PC-9 (cell line): ENCODE results near the gene GTF3A.

Source experiments
- EZH2 ChIP-seq: fragments of 200-600 bp; sonication (generic); IDR thresholded peaks from 2 replicates; pipeline ENCODE4 v1.8.0; 2017; ENCODE audit warnings: antibody characterized with exemption, low read depth
- TF ChIP-seq, protein P1 (sequence below): fragments of 200-600 bp; sonication (generic); conservative IDR thresholded peaks from 2 replicates; pipeline ENCODE4 v1.6.1; 2017; ENCODE audit warnings: mixed run types, antibody characterized with exemption, mild to moderate bottlenecking, moderate library complexity

- TF ChIP-seq, protein P1, sequence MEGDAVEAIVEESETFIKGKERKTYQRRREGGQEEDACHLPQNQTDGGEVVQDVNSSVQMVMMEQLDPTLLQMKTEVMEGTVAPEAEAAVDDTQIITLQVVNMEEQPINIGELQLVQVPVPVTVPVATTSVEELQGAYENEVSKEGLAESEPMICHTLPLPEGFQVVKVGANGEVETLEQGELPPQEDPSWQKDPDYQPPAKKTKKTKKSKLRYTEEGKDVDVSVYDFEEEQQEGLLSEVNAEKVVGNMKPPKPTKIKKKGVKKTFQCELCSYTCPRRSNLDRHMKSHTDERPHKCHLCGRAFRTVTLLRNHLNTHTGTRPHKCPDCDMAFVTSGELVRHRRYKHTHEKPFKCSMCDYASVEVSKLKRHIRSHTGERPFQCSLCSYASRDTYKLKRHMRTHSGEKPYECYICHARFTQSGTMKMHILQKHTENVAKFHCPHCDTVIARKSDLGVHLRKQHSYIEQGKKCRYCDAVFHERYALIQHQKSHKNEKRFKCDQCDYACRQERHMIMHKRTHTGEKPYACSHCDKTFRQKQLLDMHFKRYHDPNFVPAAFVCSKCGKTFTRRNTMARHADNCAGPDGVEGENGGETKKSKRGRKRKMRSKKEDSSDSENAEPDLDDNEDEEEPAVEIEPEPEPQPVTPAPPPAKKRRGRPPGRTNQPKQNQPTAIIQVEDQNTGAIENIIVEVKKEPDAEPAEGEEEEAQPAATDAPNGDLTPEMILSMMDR = no peak
- no peak for TF ChIP-seq EZH2
These were observed 32.9 kb upstream of the GTF3A start for GRCh38 chr13:27391471-27391870.
